ENCODE measurements around the gene RIPOR3. TPM values are rescaled to one million over a fixed set of nuclear protein-coding genes. Genes with fewer than 3 reads are reported as not detected.
"Not testable (repeated sequence)": the region's sequence is repeated elsewhere in the genome, so short reads cannot be mapped to it uniquely, and the experiment has no call there.

RIPOR3 gene
- total RNA-seq, 1 donor from 2014 or later, result 8.1 TPM

DNA sequence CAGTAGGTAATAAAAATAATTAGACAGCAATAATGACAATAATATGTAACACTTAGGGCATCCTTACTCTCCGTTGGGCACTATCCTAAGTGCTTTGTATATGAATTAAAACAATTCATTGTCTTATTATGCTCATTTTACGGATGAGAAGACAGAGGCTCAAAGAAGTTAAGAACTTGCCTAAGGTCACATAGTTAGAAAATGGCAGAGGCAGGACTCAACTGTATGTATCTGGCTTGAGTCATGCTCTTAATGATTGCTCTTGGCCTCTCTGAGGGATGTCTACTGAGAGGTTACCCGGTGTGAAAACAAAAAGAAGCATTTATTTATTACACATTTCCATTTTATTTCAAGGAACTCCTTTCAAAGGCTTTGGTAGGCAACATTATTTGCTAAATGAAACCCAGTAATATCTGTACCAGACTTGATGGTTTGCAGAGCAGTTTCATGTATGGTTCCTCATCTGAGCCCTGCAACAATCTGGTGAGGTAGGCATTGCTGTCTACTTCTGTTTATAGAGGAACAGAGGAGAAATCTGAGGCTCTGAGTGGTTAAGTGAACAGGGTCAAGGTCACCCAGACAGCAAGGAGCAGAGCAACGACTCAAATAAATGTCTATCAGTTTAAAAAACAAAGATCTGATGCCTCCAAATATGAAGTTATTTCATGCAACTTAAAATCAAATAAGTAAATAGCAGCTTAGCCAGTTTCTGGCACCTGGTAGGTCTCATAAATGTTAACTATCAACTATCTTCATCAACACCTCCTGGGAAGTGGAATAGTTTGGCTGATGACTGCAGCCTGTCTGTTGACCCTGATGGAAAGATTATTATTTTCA lies 35.8 kb upstream of the RIPOR3 start:
- no peak for DNase-seq
- intact Hi-C loops (cut with DNase I), result no loop called here
- ATAC-seq (ENCODE audit: poor library complexity), result no peak

- DNase-seq (no peak), ATAC-seq (ENCODE audit: poor library complexity) (no peak)
- intact Hi-C loops (cut with DNase I), result no loop called here
These were observed 34.3 kb upstream of the RIPOR3 start for GRCh38 chr20:50725724-50726005.

- intact Hi-C loops (cut with DNase I), result no loop called here
- peak; percentile 71 for ATAC-seq (ENCODE audit: poor library complexity)
- DNase-seq, result peak; percentile 68
These were observed 33.7 kb upstream of the RIPOR3 start for GRCh38 chr20:50724851-50725723.

GRCh38 chr20:50724112-50724725 lies 32.9 kb upstream of the RIPOR3 start:
- intact Hi-C loops (cut with DNase I), result no loop called here
- ATAC-seq (ENCODE audit: poor library complexity) (no peak), DNase-seq (no peak)

DNA sequence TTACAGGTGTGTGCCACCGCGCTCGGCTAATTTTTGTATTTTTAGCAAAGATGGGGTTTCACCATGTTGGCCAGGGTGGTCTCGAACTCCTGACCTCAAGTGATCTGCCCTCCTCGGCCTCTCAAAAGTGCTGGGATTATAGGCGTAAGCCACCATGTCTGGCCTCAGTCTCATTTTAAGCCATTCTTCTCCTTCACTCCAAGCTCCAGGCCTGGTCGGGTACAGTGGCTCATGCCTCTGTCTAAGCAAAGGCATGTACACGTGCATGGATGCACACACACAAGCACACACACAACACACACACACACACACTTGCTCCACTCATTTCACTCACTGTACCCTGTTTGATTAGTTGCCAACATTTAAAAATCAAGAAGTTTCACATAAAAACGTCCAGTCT lies 32.3 kb upstream of the RIPOR3 start:
- DNase-seq (no peak), ATAC-seq (ENCODE audit: poor library complexity) (no peak)
- intact Hi-C loops (cut with DNase I), result no loop called here

GRCh38 chr20:50722424-50723155 lies 31.2 kb upstream of the RIPOR3 start:
- intact Hi-C loops (cut with DNase I), result no loop called here
- DNase-seq, result no peak
- no peak for ATAC-seq (ENCODE audit: poor library complexity)

DNA sequence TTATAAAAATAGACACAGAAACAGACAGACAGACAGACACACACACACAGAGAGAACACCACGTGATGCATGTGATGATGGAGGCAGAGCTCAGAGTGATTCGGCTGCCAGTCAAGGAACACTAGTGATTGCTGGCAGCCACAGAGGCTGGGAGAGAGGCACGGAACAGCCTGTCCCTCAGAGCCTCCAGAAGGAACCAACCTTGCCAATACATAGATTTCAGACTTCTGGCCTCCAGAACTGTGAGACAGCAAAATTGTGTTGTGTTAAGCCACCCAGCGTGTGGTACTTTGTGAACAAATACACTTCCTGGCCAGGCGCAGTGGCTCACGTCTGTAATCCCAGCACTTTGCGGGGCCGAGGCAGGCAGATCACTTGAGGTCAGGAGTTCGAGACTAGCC lies 30.5 kb upstream of the RIPOR3 start:
- ATAC-seq (ENCODE audit: poor library complexity), result peak; percentile 91
- peak; percentile 69 for DNase-seq
- intact Hi-C loops (cut with DNase I), result no loop called here

DNA sequence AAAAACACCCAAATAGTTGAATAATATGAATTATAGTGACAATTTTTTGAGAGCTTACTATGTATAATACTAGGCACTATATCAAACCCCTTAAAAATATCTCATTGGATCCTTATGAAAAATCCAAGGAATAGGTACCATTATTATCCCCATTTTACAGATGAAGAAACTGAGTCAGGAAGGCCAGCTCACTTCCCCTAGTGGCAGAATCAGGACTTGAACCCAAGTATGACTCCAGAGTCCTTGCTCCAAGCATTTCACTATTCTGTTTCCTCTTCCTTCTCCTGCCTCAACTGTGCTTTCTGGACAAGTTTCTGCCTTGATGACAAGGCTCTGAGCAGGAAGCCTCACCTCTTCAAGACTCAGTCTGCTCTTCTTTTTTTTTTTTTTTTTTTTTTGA lies 29.2 kb upstream of the RIPOR3 start:
- no peak for DNase-seq
- intact Hi-C loops (cut with DNase I), result no loop called here
- no peak for ATAC-seq (ENCODE audit: poor library complexity)

- DNase-seq (no peak), ATAC-seq (ENCODE audit: poor library complexity) (no peak)
- intact Hi-C loops (cut with DNase I), result no loop called here
These were observed 28.7 kb upstream of the RIPOR3 start for GRCh38 chr20:50720026-50720425.

DNA sequence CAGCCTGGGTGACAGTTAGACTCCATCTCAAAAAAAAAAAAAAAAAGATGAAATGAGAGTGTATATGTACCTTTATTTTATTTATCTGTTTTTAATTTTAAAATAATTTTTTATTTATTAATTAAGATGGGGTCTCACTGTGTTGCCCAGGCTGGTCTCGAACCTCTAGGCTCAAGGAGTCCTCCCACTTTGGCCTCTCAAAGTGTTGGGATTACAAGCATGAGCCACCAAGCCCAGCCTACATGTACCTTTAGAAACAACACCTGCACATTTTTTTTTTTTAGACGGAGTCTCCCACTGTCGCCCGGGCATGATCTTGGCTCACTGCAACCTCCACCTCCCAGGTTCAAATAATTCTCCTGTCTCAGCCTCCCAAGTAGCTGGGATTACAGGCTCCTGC lies 28.0 kb upstream of the RIPOR3 start:
- DNase-seq (no peak), ATAC-seq (ENCODE audit: poor library complexity) (no peak)
- intact Hi-C loops (cut with DNase I), result no loop called here

DNA sequence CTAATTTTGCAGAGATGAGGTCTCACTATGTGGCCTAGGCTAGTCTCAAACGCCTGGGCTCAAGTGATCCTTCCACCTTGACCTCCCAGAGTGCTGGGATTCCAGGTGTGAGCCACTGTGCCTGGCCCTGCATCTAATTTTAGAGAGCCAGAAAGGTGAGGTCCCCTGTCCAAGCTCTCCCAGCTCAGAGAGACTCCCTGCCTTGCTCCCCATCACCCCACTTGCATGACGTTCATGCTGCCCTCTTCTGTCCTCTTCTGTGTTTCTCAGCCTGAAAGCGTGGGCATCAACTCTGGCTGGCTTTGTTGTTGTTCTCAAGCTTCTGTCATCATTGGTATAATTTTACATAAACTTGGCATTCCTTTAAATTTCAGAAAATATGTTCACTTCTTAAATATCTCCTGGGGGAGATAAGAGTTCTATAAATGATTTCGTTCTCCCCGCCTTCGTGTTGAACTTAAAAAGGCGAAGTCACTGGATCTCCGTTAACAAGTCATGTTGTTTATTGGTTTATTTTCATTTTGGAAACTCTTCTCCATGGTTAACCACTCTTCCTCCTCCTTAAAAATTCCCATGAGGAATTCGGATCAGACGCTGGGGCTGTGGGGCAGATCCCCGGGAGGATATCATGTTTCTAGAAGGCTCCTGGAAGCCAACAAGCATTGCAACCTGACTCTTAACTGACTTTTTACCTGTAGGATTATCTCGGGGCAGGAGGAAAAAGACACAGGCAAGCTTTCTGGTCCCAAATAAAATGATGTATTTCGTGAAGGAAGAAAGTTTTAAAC lies 26.8 kb upstream of the RIPOR3 start:
- DNase-seq (no peak), ATAC-seq (ENCODE audit: poor library complexity) (no peak)
- intact Hi-C loops (cut with DNase I), result no loop called here

GRCh38 chr20:50717312-50717711 lies 26.0 kb upstream of the RIPOR3 start:
- intact Hi-C loops (cut with DNase I), result no loop called here
- ATAC-seq (ENCODE audit: poor library complexity) (no peak), DNase-seq (no peak)

GRCh38 chr20:50716518-50716917 lies 25.2 kb upstream of the RIPOR3 start:
- no peak for DNase-seq
- intact Hi-C loops (cut with DNase I), result no loop called here
- ATAC-seq (ENCODE audit: poor library complexity), result no peak

DNA sequence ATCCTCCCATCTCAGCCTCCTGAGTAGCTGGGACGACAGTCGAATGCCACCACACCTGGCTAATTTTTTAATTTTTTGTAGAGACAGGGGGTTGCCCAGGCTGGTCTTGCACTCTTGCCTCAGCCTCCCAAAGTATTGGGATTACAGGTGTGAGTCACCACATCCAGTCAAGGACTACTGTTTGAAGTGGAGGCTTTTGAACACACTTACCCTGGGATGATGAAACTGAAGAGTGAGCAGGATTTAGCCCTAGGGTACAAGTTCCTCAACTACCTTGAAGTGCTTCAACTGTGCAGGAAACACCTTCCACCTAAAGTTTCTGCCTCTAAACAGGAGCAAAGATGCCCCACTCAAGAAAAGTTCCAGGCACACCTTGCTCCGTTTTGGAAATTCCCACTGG lies 24.4 kb upstream of the RIPOR3 start:
- ATAC-seq (ENCODE audit: poor library complexity), result no peak
- intact Hi-C loops (cut with DNase I), result no loop called here
- no peak for DNase-seq

GRCh38 chr20:50714426-50714825 lies 23.1 kb upstream of the RIPOR3 start:
- DNase-seq, result peak; percentile 12
- ATAC-seq (ENCODE audit: poor library complexity); intact Hi-C loops (cut with DNase I): not testable (repeated sequence)

DNA sequence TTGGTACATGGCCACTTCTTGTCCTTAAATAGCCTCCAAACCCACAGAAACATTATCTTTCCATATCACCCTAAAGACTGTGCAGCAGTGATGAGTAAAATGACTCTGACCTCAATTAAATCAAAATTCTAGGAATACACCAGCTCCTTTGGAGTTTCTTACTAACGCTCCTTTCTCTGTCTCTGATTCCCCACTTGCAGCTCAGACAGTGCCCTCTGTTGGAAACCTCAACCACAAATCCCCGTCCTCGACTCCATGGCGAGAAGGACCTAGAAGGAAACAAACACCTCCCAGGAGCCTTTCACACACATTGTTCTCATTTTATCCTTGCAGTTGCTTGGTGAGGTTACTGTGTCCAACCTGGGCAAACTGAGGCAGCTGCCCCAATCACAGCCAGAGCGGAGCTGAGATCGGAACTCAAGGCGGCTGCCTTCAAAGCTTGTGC lies 22.3 kb upstream of the RIPOR3 start:
- peak; percentile 72 for ATAC-seq (ENCODE audit: poor library complexity)
- intact Hi-C loops (cut with DNase I), result no loop called here
- DNase-seq, result peak; percentile 34

DNA sequence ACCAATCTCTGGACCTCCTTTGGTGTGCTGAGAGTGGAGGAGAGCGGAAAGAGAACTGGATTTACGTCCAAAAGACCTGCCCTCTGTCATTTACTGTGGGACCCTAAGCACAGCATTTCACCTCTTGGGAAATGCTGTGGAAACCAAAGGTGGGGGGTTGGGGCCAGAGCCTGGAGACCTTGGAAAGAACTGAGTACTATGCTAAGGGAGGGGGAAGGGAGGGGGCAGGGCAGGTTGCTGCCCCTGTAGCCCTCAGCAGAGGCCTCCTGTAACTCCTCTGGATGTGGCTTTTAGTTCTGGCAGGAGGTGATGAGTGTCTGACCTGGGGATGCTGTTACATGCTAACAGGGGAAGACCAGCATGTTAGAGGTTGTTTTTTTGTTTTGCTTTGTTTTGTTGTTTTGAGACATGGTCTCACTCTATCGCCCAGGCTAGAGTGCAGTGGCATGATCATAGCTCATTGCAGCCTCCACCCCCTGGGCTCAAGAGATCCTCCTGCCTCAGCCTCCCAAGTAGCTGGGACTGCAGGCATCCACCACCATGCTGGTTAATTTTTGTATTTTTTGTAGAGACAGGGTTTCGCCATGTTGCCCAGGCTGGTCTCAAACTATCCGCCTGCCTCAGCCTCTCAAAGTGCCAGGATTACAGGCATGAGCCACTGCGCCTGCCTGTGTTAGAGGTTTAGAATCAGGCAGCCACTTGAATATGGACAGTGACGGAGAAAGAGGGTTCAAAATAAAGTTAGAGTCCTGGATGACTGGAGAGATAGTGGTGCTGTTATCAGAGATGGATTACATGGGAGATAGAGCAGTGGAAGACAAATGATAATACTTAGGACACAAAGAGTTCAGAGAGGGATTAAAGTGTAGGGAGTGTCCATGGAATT lies 21.7 kb upstream of the RIPOR3 start:
- DNase-seq, result peak; percentile 13
- intact Hi-C loops (cut with DNase I), result no loop called here
- no peak for ATAC-seq (ENCODE audit: poor library complexity)
